OCI-LY7 (cell line): ENCODE data around the gene TMEM255B. TPM values are rescaled to one million over a fixed set of nuclear protein-coding genes. Genes with fewer than 3 reads are reported as not detected.

Experiments
- BruUV-seq: library from RNA; stranded (reverse); fragments of 400-500 nt; replicated peaks from 2 replicates; lab custom pipeline; 2021; lab: Mats Ljungman, UMichigan
- CTCF ChIA-PET: fragments of 300-600 bp; sonication (Branson Sonifier 250); formaldehyde crosslinking; loops from one replicate; lab custom pipeline; 2022; ENCODE audit warnings: antibody characterized with exemption; ENCODE audit not compliant: unreplicated experiment; lab: Charles Lee
- POLR2A ChIA-PET: fragments of 300-600 bp; sonication (Branson Sonifier 250); formaldehyde crosslinking; loops from one replicate; lab custom pipeline; 2022; ENCODE audit warnings: antibody characterized with exemption; lab: Charles Lee
- DNase-seq: peaks from one replicate; pipeline ENCODE4 v3.0.0-alpha.2; 2015; ENCODE audit warnings: low spot score
- H2AFZ ChIP-seq: fragments of 200-600 bp; sonication (generic), shearing (Covaris generic); 2 replicates; pipeline ENCODE4 v1.6.1; 2014; ENCODE audit warnings: mild to moderate bottlenecking, antibody characterized with exemption, low read length, moderate library complexity
- H3K27ac ChIP-seq: fragments of 200-600 bp; sonication (generic); 2 replicates; pipeline ENCODE4 v1.5.1; 2014; ENCODE audit warnings: mixed run types, low read depth, mild to moderate bottlenecking, moderate library complexity, low read length, inconsistent platforms; ENCODE audit not compliant: poor library complexity, severe bottlenecking
- H3K36me3 ChIP-seq: fragments of 200-600 bp; sonication (generic); 2 replicates; pipeline ENCODE4 v1.6.1; 2014; ENCODE audit warnings: mild to moderate bottlenecking, antibody characterized with exemption, low read length, moderate library complexity, mixed read lengths; ENCODE audit not compliant: insufficient read depth
- H3K4me1 ChIP-seq: fragments of 200-600 bp; sonication (generic); 2 replicates; pipeline ENCODE4 v1.5.1; 2014; ENCODE audit warnings: mild to moderate bottlenecking, low read length; ENCODE audit not compliant: insufficient read depth, poor library complexity, severe bottlenecking
- H3K4me2 ChIP-seq: fragments of 200-600 bp; sonication (generic); 2 replicates; pipeline ENCODE4 v1.6.1; 2014; ENCODE audit warnings: mild to moderate bottlenecking, low read length
- H3K4me3 ChIP-seq: fragments of 200-600 bp; sonication (generic); 2 replicates; pipeline ENCODE4 v1.5.1; 2014; ENCODE audit warnings: mild to moderate bottlenecking, low read depth, low read length; ENCODE audit not compliant: poor library complexity, severe bottlenecking
- H3K79me2 ChIP-seq: fragments of 200-600 bp; sonication (generic); 2 replicates; pipeline ENCODE4 v1.6.1; 2016; ENCODE audit warnings: low read depth, mild to moderate bottlenecking, low read length, moderate library complexity, mixed read lengths; ENCODE audit not compliant: insufficient read depth
- H3K9me2 ChIP-seq: fragments of 200-600 bp; sonication (generic); 2 replicates; pipeline ENCODE4 v1.6.1; 2016; ENCODE audit warnings: mild to moderate bottlenecking, low read length, mixed read lengths; ENCODE audit not compliant: insufficient read depth
- H3K9me3 ChIP-seq: fragments of 200-600 bp; sonication (generic); 2 replicates; pipeline ENCODE4 v1.6.1; 2014; ENCODE audit warnings: mild to moderate bottlenecking, mixed run types, low read length, mixed read lengths
- H4K20me1 ChIP-seq: fragments of 200-600 bp; sonication (generic); 2 replicates; pipeline ENCODE4 v1.6.1; 2014; ENCODE audit warnings: mild to moderate bottlenecking, antibody characterized with exemption, low read length, moderate library complexity, mixed read lengths; ENCODE audit not compliant: insufficient read depth
- EZH2phosphoT487 ChIP-seq: fragments of 200-600 bp; sonication (generic); IDR thresholded peaks from 2 replicates; pipeline ENCODE4 v1.6.1; 2018; ENCODE audit warnings: low read depth, borderline replicate concordance, mild to moderate bottlenecking, mixed run types, antibody characterized with exemption, low read length, moderate library complexity, mixed read lengths
- intact Hi-C: fragments of 100-400 bp; cut with micrococcal nuclease; formaldehyde crosslinking; loops from one replicate; pipeline ENCODE4 v1.10.0; 2022; ENCODE audit not compliant: unreplicated experiment
- total RNA-seq, 2 experiments: library from RNA; depleted of rRNA in 1 of 2; stranded (reverse); fragments of >200 nt in 1 of 2; shearing (Covaris generic) in 1 of 2; gene quantifications; 2 replicates each; pipeline ENCODE4 v1.2.3, GENCODE V29; 2014 to 2022
- TF ChIP-seq, protein P1 (sequence below): fragments of 200-600 bp; sonication (generic); conservative IDR thresholded peaks from 2 replicates; pipeline ENCODE4 v1.5.1; 2014; ENCODE audit warnings: mild to moderate bottlenecking, antibody characterized with exemption, low read length, moderate library complexity, mixed read lengths

TMEM255B gene
- total RNA-seq, 2 experiments from 2014 or later, result 2.6 to 6.8 TPM

GRCh38 chr13:113839536-113840204 lies 80.6 kb downstream of the TMEM255B start:
- H3K9me3 ChIP-seq, result no peaks in the 10 kb centered on the region
- POLR2A ChIA-PET, result no interaction called here
- no peak overlapping the region for H2AFZ ChIP-seq
- H3K4me2 ChIP-seq, result no peak overlapping the region
- no peak for DNase-seq
- no TSS peak for BruUV-seq
- H3K4me1 ChIP-seq, result no peaks in the 10 kb centered on the region
- no peaks in the 10 kb centered on the region for H4K20me1 ChIP-seq
- H3K36me3 ChIP-seq, result peaks cover 3% of the 10 kb centered on the region; the same call in 1 of the 2 replicates
- CTCF ChIA-PET, result no interaction called here
- no peak overlapping the region for H3K4me3 ChIP-seq
- no peak overlapping the region for H3K27ac ChIP-seq
- TF ChIP-seq, protein P1, sequence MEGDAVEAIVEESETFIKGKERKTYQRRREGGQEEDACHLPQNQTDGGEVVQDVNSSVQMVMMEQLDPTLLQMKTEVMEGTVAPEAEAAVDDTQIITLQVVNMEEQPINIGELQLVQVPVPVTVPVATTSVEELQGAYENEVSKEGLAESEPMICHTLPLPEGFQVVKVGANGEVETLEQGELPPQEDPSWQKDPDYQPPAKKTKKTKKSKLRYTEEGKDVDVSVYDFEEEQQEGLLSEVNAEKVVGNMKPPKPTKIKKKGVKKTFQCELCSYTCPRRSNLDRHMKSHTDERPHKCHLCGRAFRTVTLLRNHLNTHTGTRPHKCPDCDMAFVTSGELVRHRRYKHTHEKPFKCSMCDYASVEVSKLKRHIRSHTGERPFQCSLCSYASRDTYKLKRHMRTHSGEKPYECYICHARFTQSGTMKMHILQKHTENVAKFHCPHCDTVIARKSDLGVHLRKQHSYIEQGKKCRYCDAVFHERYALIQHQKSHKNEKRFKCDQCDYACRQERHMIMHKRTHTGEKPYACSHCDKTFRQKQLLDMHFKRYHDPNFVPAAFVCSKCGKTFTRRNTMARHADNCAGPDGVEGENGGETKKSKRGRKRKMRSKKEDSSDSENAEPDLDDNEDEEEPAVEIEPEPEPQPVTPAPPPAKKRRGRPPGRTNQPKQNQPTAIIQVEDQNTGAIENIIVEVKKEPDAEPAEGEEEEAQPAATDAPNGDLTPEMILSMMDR, result no peak
- no peak for TF ChIP-seq EZH2phosphoT487
- no peaks in the 10 kb centered on the region for H3K9me2 ChIP-seq
- intact Hi-C loops, result no loop called here
- H3K79me2 ChIP-seq, result no peaks in the 10 kb centered on the region

DNA sequence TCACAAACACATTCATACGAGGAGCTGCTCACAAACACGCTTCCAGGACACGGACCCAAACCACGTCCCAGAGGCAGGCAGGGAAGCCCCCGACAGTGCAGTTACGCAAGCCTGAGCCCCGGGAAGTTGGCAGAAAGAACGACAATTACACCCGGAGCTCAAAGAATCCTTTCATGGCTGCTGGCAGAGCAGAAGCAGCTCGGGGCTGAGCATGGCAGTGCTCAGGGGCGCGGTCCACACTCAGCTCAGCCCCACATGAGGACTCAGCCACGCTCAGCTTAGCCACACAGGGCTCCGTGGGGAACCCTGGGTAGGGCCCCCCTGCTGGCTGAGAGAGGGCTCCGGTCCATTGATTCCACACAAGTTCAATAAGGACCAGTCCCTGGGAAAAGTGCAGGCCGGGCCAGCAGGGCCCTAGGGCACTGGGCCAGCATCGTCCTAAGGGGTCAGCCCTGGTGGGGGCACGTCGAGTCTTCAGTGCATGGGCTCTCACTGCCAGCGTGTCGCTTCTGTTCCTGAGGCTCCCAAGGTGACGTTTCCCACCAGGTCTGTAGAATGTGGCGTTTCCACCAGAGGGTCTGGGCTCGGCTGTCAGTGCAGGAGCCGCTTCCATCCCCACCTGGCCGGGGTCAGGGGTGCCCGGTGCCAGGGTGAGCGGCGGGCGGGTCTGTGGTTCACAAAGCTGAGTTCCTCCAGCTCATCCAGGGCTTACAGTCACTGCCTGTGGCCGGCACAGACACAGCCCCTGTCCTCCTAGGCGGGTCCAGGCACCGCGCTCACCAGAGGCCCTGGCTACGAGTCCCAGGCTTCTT lies 81.7 kb downstream of the TMEM255B start:
- POLR2A ChIA-PET, result no interaction called here

More for the DNA sequence above, 81.7 kb downstream of the TMEM255B start:
- BruUV-seq, result no TSS peak
- no peaks in the 10 kb centered on the region for H4K20me1 ChIP-seq
- H3K4me1 ChIP-seq, result no peaks in the 10 kb centered on the region
- no peak overlapping the region for H2AFZ ChIP-seq
- no peaks in the 10 kb centered on the region for H3K36me3 ChIP-seq
- no peak overlapping the region for H3K27ac ChIP-seq
- H3K9me3 ChIP-seq, result no peaks in the 10 kb centered on the region
- intact Hi-C loops, result no loop called here
- H3K9me2 ChIP-seq, result no peaks in the 10 kb centered on the region
- H3K4me2 ChIP-seq, result no peak overlapping the region
- CTCF ChIA-PET, result no interaction called here
- DNase-seq, result no peak
- H3K4me3 ChIP-seq, result no peak overlapping the region
- TF ChIP-seq, protein P1, result no peak
- TF ChIP-seq EZH2phosphoT487, result no peak
- no peaks in the 10 kb centered on the region for H3K79me2 ChIP-seq
